ENCODE data around the gene USP30.
A peak's percentile ranks its signal among the peaks of the same experiment; 100 is the strongest.

The USP30 gene

DNA sequence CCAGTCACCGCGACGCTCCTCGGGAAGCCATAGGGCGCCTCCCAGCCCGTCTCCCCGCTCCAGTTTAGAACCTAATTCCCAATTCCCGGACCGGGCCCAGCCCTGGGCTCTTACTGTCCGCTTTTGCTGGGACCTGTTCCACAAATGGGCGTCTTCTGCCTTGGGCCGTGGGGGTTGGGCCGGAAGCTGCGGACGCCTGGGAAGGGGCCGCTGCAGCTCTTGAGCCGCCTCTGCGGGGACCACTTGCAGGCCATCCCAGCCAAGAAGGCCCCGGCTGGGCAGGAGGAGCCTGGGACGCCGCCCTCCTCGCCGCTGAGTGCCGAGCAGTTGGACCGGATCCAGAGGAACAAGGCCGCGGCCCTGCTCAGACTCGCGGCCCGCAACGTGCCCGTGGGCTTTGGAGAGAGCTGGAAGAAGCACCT, 45.8 kb downstream of the USP30 start:
- peak; percentile 58 to 74 (median 64) for DNase-seq

DNA sequence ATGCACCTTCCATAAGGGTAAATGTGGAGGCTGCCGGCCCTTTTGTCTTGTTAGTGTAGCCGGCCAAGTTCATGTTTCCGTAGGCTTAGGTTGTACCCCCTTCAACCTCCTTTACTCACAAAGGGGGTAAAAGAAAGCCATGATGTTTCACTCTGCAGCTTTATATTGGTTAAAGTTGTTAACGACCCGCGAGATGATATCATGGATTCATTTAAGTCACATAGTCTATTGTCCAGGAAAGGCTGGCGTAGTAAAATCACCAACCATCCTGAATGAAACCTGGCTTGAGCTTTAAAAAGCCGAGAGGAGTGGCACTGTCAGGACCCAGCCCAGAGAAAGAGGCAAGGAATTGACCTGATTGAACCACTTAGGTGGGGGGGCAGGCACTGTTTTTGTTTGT, 46.3 kb downstream of the USP30 start:
- DNase-seq = no peak

DNA sequence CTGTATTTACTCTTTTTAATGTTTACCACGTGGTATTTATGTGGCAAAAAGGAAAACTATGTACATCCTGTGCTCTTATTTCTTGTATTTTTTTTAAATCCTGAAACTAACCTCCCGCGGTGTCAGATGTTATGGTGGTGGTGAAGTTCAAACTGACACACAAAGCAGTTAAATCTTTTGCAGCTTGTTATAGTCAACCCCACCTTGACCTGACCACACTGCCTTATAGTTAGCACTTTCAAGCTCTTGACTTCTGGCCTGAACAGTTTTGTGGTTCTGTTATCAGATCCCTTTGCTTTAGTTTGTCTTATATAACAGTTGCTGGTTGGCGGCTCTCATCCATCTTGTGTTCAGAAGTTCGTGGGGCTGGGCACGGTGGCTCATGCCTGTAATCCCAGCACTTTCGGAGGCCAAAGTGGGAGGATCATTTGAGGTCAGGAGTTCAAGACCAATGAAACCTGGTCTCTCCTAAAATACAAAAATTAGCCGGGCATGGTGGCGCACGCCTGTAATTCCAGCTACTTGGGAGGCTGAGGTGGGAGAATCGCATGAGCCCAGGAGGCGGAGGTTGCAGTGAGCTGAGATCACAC, 47.1 kb downstream of the USP30 start:
- DNase-seq = no peak

DNA sequence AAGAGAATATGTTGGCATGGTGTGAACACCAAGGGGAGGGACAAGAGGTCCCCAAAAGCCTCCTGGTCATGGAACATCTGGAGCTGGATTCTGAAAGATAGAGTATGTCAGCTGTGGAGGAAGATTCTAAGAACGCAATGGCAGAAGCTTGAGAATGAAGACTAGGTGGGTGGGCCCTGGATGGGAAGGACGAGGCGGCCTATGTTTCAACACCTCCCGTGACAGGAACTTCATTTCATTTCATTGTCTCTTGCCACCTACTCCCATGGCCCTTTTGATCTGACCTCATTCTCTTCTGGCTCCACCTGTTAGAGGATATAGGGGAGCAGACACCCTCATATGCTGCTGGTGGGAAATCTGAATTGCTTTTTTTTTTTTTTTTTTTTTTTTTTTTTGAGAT, 48.4 kb downstream of the USP30 start:
- peak in 3 of 4 experiments; percentile 49 to 56 (median 50) for DNase-seq

DNA sequence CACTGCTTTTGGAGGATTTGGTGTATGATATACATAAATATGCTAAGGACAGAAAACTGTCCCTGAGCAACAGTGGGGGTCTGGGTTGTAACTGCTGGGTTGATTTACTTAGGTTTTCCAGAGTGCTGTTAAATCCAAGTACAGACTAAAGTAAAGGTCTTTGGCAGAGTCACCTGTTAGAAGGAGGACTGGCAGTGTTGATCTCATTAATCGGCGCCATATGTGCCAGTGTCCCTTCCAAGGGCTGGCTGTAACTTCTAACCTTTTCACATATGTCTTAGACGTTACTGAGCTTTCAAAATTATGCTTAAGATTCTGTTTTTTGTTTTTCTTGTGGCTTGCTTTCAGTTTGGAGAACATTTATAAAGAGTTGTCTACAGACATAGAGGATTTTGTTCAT, 50.1 kb downstream of the USP30 start:
- no peak for DNase-seq

DNA sequence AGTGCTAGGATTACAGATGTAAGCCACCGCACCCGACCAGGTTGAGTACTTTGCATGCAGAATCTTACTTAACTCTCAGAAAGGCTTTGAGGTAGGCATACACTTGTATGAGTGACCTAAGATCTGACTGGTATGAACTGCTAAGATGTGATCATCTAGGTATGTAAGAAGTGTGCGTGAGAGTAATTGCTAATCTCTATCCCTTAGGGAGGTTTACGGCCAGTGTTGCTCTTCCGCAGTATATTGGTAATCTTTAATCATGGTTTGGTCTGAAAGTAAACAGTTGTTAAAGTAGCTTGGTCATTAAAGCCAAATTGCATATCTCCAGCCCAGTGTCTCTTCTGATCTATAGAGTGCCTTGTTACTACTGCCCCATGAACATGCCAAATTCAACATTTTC, 52.8 kb downstream of the USP30 start:
- no peak for DNase-seq

DNA sequence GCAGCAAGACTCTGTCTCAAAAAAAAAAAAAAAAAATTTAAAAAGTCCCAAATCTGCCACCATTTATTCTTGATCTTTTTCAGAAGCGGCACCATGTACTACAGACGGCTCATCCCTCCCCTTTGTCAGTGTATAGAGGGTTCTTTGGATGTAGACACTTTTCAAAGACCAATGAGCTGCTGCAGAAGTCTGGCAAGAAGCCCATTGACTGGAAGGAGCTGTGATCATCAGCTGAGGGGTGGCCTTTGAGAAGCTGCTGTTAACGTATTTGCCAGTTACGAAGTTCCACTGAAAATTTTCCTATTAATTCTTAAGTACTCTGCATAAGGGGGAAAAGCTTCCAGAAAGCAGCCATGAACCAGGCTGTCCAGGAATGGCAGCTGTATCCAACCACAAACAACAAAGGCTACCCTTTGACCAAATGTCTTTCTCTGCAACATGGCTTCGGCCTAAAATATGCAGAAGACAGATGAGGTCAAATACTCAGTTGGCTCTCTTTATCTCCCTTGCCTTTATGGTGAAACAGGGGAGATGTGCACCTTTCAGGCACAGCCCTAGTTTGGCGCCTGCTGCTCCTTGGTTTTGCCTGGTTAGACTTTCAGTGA, 57.5 kb downstream of the USP30 start:
- no peak for DNase-seq

DNA sequence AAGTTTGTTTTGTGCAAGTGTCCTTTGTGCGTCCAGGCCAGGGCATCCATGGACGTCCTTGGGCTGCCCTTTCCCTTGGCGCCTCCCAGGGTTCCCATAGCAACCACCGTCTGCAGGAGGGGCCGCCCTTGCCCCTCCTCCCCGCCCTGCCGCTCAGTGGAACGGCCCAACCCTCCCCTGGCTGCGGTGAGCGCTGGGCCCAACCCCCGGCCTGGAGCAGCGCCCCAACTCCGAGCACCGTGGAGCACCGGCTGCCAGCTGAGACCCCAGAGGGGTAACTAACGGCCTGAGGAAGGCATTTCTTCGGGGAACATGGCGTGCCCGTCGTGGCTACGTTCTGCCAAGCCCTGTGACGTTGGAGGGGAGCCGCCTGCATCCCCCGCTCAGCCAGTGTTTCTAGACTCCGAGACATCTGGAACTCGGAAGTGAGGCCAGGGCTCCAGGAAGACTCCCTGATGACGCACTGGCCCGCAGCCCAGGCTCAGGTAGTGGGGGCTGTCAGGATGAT, 58.7 kb downstream of the USP30 start:
- DNase-seq = peak; percentile 50 to 87 (median 74)

DNA sequence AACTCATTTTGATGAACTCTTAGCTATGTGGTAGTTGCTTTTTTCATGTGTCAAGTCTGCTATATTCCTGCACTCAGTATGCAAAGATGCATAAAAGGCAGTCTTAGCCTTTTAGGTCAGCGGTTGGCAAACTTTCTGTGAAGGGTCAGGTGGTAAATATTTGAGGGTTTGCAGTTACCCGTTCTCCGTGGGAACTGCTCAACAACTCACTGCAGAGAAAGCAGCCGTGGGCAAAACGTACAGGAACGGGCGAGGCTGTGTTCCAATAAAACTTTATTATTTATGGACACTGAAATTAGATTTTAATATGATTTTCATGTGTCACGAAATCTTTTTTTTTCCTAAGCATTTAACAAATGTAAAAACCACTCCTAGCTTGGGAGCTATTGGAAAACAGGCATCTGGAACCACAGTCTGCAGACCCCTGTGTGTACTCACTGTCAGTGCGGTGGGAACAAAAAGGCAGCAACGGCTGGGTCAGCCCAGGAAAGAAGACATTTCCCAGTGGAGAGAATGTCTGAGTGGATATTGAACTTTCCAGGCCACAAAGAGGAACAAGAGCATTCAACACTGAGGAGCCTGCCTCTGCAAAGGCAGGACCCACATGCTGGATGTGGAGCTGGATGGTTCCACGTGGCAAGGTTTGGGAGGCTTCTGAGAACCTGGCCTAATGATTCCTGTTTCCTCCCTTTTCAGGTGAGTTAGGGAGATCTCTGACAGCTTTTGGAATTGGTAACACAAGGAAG, 60.5 kb downstream of the USP30 start:
- DNase-seq = peak in 3 of 4 experiments; percentile 23 to 39 (median 28)

DNA sequence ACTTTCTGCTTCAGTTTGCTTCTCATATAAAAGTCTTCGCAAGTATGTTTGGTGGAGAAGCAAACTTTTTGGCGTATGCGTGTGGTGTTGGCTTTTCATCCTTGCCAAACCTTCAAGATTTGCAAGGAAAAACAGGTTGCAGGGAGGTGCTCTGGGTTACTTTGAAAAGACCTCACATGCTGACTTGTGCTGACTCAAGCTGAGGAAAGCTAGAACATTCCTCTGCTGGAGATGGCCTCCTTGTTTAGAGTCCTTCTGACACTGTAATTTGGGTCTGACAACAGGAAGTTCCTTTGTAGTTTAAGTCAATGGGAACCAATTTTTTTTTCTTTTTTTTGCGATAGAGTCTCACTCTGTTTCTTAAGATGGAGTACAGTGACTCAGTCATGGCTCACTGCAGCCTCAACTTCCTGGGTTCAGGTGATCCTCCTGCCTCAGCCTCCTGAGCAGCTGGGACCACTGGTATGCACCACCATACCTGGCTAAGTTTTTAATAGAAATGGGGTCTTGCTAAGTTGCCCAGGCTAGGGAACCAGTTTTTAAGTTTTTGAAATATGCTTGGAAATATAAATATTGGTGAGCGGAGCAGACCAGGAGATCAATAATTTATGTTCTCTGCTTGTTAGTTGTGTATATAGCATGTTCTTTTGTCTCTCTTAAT, 61.4 kb downstream of the USP30 start:
- peak in 1 of 4 experiments; percentile 20 for DNase-seq

DNA sequence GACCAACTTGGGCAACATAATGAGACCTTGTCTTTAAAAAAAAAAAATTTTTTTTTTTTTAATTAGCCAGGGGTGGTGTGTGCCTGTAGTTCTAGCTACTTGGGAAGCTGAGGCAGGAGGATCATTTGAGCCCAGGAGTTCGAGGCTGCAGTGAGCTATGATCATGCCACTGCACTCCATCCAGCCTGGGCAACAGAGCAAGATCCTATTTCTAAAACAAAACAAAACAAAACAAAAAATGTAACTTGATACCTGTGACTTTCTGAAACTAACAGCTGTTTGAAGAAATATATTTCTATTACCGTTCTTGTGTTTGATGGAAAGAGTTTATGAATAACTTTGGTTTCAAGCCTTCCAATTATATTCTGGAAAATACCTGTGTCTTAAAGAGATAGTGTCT, 62.3 kb downstream of the USP30 start:
- no peak for DNase-seq

DNA sequence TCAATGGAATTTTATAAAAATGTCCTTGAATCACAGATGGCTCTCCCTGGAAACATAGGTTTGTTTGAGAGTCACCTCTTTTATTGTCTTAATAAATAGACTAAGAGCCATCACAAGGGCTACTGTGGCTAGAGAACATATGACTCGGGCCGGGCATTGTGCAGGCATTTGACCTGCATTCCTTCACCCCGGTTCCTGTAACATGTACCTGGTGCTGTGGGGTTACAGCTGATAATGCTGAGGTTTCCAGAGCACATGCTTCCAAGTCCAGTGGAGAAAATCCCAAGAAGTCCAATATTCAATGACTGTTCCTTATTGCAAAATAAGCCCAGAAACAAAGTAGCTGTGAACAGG, 63.0 kb downstream of the USP30 start:
- no peak for DNase-seq

DNA sequence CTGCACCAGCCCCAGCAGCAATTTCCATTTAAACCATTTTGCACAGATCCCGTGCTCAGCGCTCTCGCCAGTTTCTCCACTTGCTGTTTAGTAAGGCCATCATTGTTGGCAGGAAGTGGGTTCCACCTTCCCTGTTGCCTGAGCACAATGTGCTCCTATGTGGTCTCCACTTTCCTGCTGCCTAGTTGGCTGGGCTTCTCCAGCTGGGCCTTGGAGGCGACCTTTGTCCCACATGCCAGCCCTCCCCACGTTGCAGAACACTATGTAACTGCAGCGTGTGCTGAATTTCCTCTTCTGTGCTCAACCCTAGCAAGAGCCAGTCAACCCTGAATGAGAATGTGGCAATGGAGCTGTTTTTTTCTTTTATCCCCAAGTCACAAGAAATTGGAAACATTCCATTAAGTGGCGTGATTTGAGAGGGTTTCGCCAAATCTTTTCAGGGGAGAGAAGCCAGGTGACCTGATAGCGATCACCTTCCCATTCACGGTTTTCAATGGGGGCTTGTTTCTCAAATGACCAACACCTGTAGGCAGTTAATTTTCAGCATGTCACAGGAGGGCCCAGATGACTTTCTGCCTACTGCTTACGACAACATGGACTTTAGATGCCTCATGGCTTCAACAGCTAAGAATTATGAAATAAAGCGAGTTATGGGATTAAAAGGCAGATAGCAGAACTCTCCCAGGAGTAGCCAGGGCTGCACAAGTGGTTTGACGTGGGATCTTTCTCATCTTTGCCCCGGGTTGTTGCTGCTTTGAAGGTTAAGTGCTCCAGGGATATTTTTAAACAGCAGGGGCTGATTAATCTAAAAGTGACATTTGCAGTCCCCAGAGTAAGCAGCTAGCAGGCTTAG, 63.6 kb downstream of the USP30 start, which contains the start of gene ACACB:
TSS of gene ACACB (plus strand) at position 830 of the 853 bp plus-strand sequence. CDS start 22,819 bp downstream, outside the sequence.
- peak; percentile 63 to 82 (median 78) for DNase-seq

DNA sequence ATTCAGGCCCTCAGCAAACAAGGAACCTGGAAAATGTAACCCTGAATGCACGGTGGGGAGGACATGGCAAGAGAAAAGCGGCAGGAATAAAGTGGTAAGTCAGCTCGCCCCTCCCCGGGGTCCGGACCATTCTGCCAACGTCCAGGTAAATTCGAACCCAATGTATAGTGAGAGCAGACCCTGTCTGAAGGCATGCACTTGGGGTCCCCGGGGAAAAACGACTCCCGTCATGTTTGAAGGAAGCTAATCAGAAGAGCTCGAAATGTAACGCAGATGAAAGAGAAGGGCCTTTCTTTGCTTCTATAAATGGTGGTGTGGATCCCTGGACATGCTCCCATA, 64.2 kb downstream of the USP30 start:
- no peak for DNase-seq

DNA sequence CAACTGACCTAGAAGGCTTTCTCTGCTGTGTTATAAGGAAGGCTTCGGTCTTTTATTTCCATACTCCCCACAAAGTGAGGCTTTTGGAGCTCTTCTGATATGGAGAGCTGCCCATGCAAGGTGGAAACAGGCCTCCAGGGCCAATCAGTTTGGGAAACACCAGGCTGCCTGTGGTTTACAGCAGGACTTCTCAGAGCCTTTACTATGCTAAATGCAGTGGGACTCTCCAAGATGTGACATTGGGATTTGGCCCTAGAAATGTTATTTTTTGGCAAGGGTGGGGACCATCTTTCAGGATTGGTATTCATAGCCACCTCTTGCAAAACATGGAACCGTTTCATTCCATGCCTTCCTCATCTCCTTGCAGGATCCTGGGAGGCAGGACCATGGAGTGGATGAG, 67.7 kb downstream of the USP30 start:
- DNase-seq = no peak

DNA sequence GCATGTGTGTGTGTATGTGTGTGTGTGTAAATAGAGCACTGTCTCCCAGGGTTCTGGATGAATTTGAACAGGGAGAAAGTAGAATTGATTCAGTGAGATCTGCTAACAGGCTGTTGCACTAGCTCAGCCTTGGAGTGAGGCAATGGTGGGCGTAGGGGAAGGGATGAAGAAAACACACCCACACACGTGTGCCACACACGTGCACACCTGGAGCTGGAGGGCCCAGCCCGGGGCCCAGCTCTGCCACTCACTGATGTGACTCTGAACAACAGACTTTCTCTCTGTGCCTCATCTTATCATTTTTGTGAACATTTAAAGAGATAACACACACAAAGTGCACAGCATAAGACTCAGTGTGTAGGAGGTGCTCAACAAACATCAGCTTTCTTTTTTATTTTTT, 68.2 kb downstream of the USP30 start:
- DNase-seq = no peak

DNA sequence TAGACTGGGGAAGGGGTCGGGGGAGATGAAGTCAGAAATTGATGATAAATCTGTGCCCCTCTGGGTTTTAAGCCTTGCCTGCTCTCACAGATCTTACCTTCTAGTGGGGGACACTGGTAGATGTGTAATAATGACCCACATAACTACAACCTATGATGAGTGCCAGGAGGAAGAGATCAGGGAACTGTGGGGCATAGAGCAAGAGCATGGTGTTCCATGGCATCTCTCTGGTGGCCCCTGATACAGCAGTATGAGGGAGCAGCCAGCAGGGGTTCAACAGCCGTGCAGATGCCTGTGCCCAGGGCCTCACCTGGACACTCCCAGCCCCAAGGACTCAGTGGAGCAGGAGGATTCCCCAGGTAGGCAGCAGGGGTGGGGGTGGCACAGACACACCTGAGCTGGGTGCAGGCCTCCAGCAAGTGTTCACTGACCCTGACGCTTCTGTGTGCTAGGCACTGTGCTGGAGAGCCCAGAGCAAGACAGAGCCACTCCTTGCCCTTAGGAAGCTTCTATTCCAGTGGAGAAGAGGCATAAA, 69.0 kb downstream of the USP30 start:
- DNase-seq = no peak

DNA sequence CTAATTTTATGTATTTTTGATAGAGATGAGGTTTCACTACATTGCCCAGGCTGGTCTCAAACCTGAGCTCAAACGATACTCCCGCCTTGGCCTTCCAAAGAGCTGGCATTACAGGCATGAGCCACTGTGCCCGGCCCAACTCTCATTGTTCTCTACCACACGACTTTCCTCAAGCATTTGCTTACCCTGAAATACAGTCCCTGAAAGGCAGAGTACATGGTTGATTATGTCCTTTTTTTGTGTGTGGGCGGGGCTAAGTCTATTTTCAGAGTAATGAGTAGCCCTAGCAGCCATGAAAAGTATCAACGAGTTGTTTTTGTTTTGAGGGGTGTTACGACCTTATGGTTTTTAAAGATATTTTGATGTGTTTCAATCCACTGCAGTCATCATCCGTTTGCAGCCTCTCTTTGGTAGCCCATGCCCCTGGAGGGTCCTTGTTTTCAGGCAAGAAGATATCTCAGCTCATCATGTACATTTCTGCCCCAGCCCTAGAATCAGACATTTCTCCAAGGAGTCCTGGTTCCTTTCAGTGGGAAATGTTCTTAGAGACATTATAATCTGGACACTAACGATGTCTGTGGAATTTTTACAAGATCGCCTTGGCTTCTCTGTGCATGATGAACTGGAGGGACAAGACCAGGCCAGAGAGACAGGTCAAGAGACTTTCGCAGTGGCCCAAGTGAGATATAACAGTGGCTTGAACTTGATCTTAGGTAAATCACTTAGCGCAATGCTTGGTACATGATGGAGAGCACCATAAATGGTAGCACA, 72.7 kb downstream of the USP30 start:
- peak in 1 of 4 experiments; percentile 12 for DNase-seq

DNA sequence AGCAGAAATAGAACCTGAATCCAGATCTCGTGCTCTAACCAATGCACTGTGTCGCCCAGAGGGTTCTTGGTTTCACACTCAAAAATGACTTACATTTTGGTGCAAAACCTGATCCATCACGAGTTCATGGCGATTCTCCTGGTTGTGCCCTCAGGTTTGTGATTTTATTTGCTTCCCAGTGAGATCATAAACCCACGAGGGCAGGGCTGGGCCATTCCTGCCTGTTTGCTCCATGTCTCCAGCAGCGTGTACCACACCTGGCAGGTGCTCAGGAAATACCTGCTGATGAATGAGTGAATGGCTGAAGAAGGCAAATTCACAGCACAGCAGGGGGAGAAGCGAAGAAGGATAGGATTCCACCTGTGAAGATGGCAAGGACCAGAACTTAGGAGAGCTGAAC, 73.4 kb downstream of the USP30 start:
- no peak for DNase-seq

DNA sequence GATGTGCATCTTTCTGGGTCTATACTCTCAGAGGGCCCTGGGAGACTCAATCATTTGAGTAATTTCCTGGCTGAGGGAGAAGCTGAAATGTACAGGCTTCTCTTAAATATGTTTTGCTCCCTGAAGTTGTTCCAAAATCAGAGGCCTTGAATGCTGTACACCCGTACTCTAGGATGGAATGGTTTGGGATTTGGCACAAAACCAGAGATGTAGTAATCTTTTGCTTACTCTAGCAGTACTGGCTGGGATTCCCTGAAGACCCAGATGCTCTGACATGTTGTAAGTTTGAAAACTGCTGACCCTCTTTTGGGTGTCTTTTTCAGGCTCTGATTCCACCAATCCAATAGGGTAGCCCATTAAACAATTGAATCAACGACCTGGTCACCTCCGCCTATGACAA, 74.4 kb downstream of the USP30 start:
- DNase-seq = no peak

DNA sequence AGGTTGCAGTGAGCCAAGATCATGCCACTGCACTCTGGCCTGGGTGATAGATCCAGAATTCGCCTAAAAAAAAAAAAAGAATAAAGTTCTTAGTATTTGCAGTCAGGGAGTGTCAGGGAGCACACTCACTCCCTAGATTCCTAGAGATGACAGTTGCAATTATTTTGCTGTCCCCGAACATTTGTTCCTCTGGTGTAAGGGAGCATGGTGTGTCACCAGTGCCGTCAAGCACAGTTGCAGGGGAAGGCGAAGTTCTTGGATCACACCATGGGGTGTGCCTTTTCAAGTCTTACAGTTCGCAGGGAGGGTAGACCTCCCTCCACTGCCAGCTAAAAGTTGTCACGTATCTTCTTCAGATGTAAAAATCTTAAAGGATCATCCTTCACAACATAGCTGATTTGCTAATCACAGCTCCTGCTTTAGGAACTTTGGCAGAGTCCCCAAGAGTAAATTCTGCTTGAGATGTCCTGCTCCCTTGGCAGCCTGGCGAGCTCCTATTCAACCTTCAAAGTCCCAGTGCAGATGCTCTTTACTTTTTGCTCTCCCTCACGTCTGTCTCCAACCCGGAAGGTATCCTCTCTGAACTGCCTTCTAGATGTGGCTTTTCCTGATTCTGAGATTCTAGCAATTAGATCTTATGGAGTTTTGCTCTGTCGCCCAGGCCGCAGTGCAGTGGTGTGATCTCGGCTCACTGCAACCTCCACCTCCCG, 75.3 kb downstream of the USP30 start:
- no peak for DNase-seq
